B cell (primary cell): ENCODE measurements around the gene CD53.

Experiments
- CTCF ChIP-seq: fragments of 200-600 bp; IDR thresholded peaks from one replicate; pipeline ENCODE4 v1.8.0; 2022; ENCODE audit warnings: antibody characterized with exemption, mild to moderate bottlenecking
- EZH2 ChIP-seq: IDR thresholded peaks from 2 replicates; pipeline ENCODE4 v1.6.1; 2012; ENCODE audit warnings: borderline replicate concordance, low read depth, mild to moderate bottlenecking, moderate library complexity, low read length; ENCODE audit not compliant: insufficient read depth, poor library complexity, severe bottlenecking

DNA sequence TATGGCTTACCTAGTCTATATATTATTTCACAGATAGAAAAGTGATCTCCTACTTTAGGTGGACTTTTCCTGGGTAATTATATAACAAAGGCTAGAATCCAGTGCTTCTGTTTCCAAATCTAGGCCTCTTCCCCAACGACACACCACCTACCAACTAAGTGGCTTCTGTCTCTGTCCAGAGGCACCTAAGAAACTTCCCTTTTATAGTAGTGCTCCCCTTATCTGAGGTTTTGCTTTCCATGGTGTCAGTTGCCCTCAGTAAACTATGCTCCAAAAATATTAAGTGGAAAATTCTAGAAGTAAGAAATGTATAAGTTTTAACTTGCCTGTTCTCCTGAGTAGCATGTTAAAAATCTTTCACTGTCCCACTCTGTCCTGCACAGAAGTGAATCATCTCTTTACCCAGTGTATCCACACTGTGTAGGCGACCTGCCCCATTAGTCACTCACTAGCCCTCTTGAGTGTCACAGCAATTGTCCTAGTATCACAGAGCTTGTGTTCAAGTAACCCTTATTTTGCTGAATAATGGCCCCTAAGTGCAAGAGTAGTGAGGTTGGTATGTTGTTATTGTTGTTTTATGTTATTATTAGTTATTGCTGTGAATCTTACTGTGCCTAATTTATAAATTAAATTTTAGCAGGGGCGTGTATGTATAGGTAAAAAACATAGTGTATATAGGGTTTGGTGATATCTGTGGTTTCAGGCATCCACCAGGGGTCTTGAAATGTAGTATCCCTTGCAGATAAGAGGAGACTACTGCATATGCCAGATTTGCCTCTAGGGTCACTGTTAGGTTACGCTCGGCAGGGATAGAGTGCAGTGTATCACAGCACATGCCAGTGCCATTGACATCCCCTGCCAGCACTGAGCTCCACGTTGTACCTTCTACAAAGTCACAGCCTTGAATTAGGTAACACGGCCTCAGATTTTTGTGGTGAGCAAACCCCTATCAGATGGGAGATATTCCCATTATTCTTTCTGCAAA is 14.7 kb upstream of the CD53 start:
- TF ChIP-seq CTCF (no peak), EZH2 (no peak)
